ENCODE measurements around the gene DDX59.

Gene DDX59

GRCh38 chr1:200628223-200628881 lies 41.4 kb downstream of the DDX59 start:
- no peak for DNase-seq

DNA sequence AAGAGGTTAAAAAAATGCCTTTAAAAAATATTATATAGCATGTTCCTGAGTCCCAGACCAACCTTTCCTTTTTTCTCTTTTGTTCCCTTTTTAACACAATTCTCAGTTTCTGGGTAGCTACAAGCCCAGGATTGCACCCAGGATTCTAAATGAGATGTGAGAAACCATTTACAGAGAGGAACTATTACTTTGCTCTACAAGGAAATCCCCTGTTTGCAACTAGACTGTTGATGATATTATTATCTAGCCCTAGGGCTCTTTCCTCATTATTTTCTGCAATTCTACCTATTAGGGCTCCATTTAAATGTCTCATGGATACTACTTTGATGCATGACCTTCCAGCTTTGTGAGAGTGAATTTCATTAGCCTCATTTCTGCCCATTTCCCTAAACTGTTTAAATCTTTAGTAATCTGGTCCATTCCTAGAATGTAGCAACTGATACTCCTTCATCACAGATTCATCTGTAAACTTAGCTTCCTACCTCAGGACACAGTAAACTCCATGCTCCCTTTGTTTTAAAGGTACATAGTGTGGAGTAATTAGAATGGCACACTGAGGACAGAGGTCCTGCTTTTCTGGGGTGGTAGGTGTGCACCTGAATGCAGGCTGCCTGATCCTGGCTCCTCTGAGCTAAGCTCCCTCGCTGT lies 42.0 kb downstream of the DDX59 start:
- DNase-seq: no peak

GRCh38 chr1:200626853-200627534 lies 42.7 kb downstream of the DDX59 start:
- DNase-seq: no peak

- DNase-seq: no peak
Measured at GRCh38 chr1:200625381-200625824, 44.3 kb downstream of the DDX59 start.

GRCh38 chr1:200624679-200625335 lies 44.9 kb downstream of the DDX59 start:
- no peak for DNase-seq

GRCh38 chr1:200620273-200621131 lies 49.2 kb downstream of the DDX59 start, which contains the start of gene KIF14:
Gene KIF14 (minus strand): TSS chr1:200620751. CDS start chr1:200618723, 2,028 bp downstream.
- peak; percentile 97 for DNase-seq

- no peak for DNase-seq
Measured at GRCh38 chr1:200619894-200620272, 49.8 kb downstream of the DDX59 start.

- DNase-seq: no peak
Measured at GRCh38 chr1:200610846-200611245, 58.9 kb downstream of the DDX59 start.

DNA sequence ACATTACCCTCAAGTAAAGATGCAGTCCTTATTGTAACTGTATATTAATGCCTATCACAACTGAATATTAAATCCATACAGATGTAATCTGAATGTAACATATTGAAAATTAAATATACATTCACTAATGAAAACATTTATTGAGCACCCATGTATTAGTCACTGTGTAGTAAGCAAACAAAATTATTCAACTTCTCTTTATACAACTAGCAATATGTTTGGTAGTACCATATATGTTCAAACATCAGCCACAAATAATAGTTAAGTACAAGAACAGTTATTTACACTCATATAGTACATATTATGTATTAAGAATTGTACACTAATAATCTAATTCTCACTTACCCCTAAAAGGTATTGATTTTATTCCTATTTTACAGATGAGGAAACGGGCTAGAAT lies 67.1 kb downstream of the DDX59 start:
- DNase-seq: no peak
